Stimulated activated CD8-positive, alpha-beta memory T cell treated with anti-CD3 and anti-CD28 coated beads, Interleukin-4, amount 100 ng/mL, for 4 hours (primary cell): ENCODE results near the gene PSORS1C2.
"Not testable (repeated sequence)": the region's sequence is repeated elsewhere in the genome, so short reads cannot be mapped to it uniquely, and the experiment has no call there.

Source experiments
- DNase-seq, 2 donors: peaks; one replicate each; pipeline ENCODE4 v3.0.0-alpha.2; 2020; ENCODE audit warnings: low read depth in 2 of 2, low spot score in 1 of 2

PSORS1C2 gene

GRCh38 chr6:31138982-31139381 is at the start of gene PSORS1C2:
TSS of gene PSORS1C2 (minus strand) at chr6:31139066. CDS start at chr6:31139026, 40 bp downstream.
- no peak for DNase-seq

GRCh38 chr6:31187780-31188194 is 48.9 kb upstream of the PSORS1C2 start:
- no peak for DNase-seq

GRCh38 chr6:31186052-31186734 is 47.3 kb upstream of the PSORS1C2 start:
- no peak for DNase-seq

DNA sequence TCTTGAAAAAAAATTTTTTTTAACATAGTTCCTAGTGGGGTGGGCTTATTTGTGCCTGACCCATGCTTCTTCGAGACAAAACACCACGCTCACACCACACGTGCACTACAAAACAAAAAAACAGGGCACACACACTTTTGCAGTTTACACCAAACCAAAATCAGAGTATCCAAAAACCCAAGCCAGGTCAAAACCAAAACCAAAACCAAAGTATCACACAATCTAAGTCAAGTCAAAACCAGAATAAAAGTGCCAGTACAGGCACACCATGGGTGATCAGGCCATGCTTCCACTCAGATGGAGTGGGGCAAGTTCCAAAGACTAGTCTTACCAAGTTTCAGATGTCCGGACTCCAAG is 46.8 kb upstream of the PSORS1C2 start:
- DNase-seq: not testable (repeated sequence)

DNA sequence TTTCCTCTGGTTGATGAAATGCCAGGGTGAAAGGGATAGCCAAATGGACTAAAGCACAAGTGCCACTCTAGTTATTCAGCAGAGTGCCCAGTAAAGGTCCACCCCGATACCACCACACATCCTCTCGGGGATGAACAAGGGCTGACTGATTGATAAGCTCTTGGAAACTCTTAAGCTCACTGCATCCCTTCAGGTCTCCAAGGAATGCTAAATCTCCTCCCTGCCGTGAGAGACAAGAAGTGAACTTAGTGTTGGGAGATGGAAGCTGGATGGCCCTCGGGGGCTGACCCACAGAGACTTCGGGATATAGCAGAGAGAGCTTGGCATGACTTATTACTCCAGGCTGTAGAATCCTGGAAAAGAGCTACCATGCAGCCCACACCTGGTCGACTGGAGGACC is 45.0 kb upstream of the PSORS1C2 start:
- DNase-seq: not testable (repeated sequence)

- DNase-seq: not testable (repeated sequence)
Measured at GRCh38 chr6:31183287-31183686, 44.4 kb upstream of the PSORS1C2 start.

DNA sequence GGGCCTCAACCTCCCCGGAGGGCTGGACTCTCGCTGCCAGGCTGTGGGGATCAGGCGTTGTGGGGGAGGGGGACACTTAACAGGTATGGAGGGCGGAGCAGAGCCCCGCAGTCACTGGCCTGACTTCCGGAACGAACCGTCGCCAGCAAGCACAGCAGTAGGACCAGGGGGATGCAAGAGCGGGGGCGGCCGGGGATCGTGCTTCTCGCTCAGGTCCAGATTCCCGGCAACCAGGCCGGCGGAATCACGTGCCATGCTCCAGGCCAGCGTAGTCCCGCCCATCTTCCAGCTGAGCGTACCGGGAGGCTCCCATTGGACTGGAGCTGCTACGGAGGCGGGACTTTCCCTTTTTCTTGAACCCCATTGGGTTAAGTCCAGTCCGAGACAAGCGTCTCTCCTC is 41.6 kb upstream of the PSORS1C2 start:
- DNase-seq: no peak

DNA sequence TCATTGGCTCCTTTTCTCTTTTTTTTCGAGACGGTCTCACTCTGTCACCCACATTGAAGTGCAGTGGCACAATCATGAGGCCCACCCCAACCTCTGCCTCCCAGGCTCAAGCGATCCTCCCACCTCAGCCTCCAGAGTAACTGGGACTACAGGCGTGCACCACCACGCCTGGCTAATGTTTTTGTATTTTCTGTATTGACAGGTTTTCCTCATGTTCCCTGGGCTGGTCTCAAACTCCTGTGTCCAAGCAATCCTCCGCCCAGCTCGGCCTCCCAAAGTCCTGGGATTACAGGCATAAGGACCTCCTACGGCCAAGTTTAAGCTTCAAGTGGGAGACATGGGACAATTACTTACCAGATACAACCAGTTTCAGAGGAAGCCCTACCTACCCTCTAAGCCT is 41.0 kb upstream of the PSORS1C2 start:
- DNase-seq: no peak

- no peak for DNase-seq
Measured at GRCh38 chr6:31179042-31179386, 40.1 kb upstream of the PSORS1C2 start.

GRCh38 chr6:31178143-31179041 is 39.5 kb upstream of the PSORS1C2 start:
- DNase-seq: no peak

GRCh38 chr6:31175971-31176370 is 37.1 kb upstream of the PSORS1C2 start:
- DNase-seq: no peak

GRCh38 chr6:31174378-31174777 is 35.5 kb upstream of the PSORS1C2 start:
- DNase-seq: no peak

- DNase-seq: no peak
Measured at GRCh38 chr6:31173406-31173805, 34.5 kb upstream of the PSORS1C2 start.

DNA sequence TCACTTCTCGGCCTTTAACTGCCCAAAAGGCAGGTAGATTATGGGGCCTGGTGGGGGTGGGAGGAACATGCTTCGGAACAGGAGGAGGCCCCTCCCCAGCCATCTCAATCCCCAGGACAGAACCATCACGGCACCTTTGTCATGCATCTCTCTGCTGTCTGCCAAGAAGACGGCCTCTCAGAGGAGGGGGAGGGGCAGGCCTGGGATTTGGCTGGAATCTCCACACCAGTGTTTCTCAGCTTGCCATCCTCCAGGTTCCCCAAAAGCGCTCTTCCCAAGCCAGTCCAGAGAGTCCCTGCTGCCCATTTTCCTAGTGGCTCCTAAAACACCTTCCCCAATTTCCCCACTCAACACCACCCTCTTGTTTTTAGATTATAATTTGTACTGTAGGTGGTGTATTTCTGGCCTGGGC is 34.1 kb upstream of the PSORS1C2 start:
- no peak for DNase-seq

- no peak for DNase-seq
Measured at GRCh38 chr6:31171931-31172905, 33.4 kb upstream of the PSORS1C2 start.

- DNase-seq: no peak
Measured at GRCh38 chr6:31170987-31171671, 32.3 kb upstream of the PSORS1C2 start.

DNA sequence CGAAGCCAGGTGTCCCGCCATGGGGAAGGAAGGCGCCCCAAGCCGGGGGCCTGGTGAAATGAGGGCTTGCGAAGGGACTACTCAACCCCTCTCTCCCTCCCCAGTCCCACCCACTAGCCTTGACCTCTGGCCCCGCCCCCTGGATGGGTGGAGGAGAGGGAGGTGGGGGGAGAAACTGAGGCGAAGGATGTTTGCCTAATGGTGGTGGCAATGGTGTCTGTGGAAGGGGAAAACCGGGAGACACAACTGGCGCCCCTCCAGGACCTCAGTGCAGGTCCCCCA is 31.7 kb upstream of the PSORS1C2 start, which contains the start of gene POU5F1:
TSS of gene POU5F1 (minus strand) at position 83 of the 282 bp plus-strand sequence. CDS start at position 21, 62 bp downstream.
- no peak for DNase-seq

DNA sequence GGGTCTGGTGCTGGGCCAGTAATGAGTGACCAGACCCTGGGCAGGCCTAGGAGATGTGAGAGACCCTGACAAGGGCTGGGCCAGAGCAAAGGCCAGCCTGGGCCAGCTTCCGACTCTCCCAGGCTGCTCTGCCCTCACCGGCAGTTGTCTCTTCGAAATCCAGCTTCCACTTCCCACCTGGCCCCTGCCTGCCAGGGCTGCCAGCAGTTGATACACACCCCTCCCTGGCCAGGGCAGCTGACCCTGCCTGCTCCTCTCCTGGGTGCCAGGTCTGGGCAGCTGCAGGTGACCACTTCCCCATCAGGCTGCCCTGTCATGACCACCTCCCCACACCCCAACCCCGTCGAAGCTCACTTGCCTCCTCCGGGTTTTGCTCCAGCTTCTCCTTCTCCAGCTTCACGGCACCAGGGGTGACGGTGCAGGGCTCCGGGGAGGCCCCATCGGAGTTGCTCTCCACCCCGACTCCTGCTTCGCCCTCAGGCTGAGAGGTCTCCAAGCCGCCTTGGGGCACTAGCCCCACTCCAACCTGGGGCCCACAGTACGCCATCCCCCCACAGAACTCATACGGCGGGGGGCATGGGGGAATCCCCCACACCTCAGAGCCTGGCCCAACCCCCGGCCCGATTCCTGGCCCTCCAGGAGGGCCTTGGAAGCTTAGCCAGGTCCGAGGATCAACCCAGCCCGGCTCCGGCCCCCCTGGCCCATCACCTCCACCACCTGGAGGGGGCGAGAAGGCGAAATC is 31.2 kb upstream of the PSORS1C2 start:
- not testable (repeated sequence) for DNase-seq

DNA sequence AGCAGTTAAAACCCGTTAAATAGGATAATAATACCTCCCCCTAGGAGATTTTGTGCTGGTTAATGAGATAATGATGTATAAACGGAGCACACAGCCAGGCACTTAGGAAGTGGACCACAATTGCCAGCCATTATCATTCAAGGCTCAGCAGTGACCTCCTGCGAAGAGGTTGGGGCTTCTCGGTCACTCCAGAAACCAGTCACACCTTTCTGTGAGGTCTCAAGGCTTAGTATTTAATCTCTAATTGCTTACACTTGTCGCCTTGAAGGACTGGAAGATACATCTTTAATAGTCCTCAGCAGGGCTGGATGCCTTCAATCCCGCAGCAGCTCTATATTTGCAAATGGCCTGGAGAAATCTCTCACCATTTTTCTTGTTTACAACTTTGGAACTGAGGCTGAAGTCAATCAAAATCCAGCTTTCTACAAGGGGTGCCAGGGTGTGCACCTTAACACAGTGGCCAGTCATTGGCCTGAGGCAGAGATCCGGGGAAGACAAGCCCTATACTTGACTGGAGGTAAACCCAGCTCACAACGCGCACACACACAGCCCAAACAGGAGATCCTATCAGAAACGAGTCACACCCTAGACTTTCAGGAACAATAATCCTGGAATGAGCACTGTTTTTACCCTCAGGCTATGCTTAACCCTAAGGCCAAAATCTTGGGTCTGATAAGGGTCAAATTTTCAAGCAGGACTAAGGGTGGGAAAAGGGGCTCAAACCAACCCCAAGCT is 30.4 kb upstream of the PSORS1C2 start:
- no peak for DNase-seq
